MM.1S (cell line): Measurements from ENCODE around the gene C2CD3.

Experiments
- DNase-seq: peaks from one replicate; pipeline ENCODE4 v3.0.0-alpha.2; 2015
- H2AFZ ChIP-seq: fragments of 300-600 bp; sonication (generic); 2 replicates; pipeline ENCODE4 v1.6.0; 2016; ENCODE audit warnings: antibody characterized with exemption, low read length
- H3F3A ChIP-seq: fragments of 300-600 bp; sonication (generic); 2 replicates; pipeline ENCODE4 v1.6.1; 2016; ENCODE audit warnings: mild to moderate bottlenecking, antibody characterized with exemption, low read length, moderate library complexity, mixed read lengths; ENCODE audit not compliant: insufficient read depth
- H3K27ac ChIP-seq: fragments of 300-600 bp; sonication (generic); 2 replicates; pipeline ENCODE4 v1.5.1; 2016; ENCODE audit warnings: mild to moderate bottlenecking, low read length
- H3K27me3 ChIP-seq: fragments of 300-600 bp; sonication (generic); replicated peaks from 2 replicates; pipeline ENCODE4 v1.6.0; 2016; ENCODE audit warnings: low read length; ENCODE audit not compliant: insufficient read depth
- H3K36me3 ChIP-seq: fragments of 300-600 bp; sonication (generic); replicated peaks from 2 replicates; pipeline ENCODE4 v1.6.1; 2016; ENCODE audit warnings: mild to moderate bottlenecking, low read length, mixed read lengths; ENCODE audit not compliant: insufficient read depth
- H3K4me1 ChIP-seq: fragments of 300-600 bp; sonication (generic); 2 replicates; pipeline ENCODE4 v1.6.1; 2016; ENCODE audit warnings: low read length, mixed read lengths
- H3K4me2 ChIP-seq: fragments of 300-600 bp; sonication (generic); 2 replicates; pipeline ENCODE4 v1.6.0; 2016; ENCODE audit warnings: low read depth, low read length
- H3K4me3 ChIP-seq: fragments of 300-600 bp; sonication (generic); 2 replicates; pipeline ENCODE4 v1.5.1; 2016; ENCODE audit warnings: low read length, mixed read lengths
- H3K79me2 ChIP-seq: fragments of 300-600 bp; sonication (generic); 2 replicates; pipeline ENCODE4 v1.6.1; 2016; ENCODE audit warnings: mixed run types, low read length, mixed read lengths
- H3K9ac ChIP-seq: fragments of 300-600 bp; sonication (generic); 2 replicates; pipeline ENCODE4 v1.6.1; 2016; ENCODE audit warnings: low read length, mixed read lengths
- H3K9me2 ChIP-seq: fragments of 300-600 bp; sonication (generic); replicated peaks from 2 replicates; pipeline ENCODE4 v1.6.1; 2016; ENCODE audit warnings: mild to moderate bottlenecking, low read length, mixed read lengths; ENCODE audit not compliant: insufficient read depth
- H3K9me3 ChIP-seq: fragments of 300-600 bp; sonication (generic); replicated peaks from 2 replicates; pipeline ENCODE4 v1.6.1; 2016; ENCODE audit warnings: mild to moderate bottlenecking, low read length, mixed read lengths; ENCODE audit not compliant: insufficient read depth
- H4K20me1 ChIP-seq: fragments of 300-600 bp; sonication (generic); 2 replicates; pipeline ENCODE4 v1.6.1; 2016; ENCODE audit warnings: mild to moderate bottlenecking, low read length, moderate library complexity, mixed read lengths; ENCODE audit not compliant: insufficient read depth
- CTCF ChIP-seq: fragments of 300-600 bp; sonication (generic); IDR thresholded peaks from 2 replicates; pipeline ENCODE4 v1.5.1; 2016; ENCODE audit warnings: antibody characterized with exemption, low read length, mixed read lengths
- EZH2 ChIP-seq: fragments of 300-600 bp; sonication (generic); optimal IDR thresholded peaks from 2 replicates; pipeline ENCODE3; 2017; ENCODE audit warnings: low read depth, mild to moderate bottlenecking, antibody characterized with exemption, low read length, mixed read lengths
- EZH2phosphoT487 ChIP-seq: fragments of 300-600 bp; sonication (generic); IDR thresholded peaks from 2 replicates; pipeline ENCODE4 v1.6.1; 2018; ENCODE audit warnings: antibody characterized with exemption, low read length

C2CD3 gene

DNA sequence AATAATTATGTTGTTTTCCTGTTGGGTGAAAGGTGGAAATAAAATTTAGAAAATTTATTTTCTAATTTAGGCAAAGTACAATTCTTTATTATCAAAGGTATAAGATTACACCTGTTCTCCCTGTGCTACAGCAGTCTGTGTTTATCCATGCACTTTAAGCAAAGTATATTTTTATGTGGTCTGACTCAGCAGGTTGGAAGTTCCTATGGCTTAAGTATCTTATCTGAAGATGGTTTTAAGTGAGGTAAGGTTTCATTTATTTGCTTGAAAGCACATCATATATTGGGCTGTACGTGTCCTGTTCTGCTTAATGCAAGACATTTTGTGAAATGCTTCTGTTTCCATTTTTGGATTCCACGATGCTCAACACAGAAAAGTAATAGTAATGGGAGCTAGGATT, 14.9 kb upstream of the C2CD3 start:
- Histone ChIP-seq H3K27ac (no peak overlapping the region), H3K36me3 (no peaks in the 10 kb centered on the region), H4K20me1 (no peaks in the 10 kb centered on the region), H2AFZ (no peak overlapping the region), H3K27me3 (no peaks in the 10 kb centered on the region), H3K9me2 (no peaks in the 10 kb centered on the region), H3K4me2 (no peak overlapping the region), H3K9ac (no peak overlapping the region), H3K4me1 (0 out of 2 replicates have a peak, but pooled peaks cover 11% of the 10 kb centered on the region), H3F3A (no peaks in the 10 kb centered on the region; the same call in 1 of the 2 replicates), H3K79me2 (0 out of 2 replicates have a peak, but pooled peaks cover 5% of the 10 kb centered on the region), H3K4me3 (no peak overlapping the region), H3K9me3 (no peaks in the 10 kb centered on the region)
- no peak for TF ChIP-seq EZH2phosphoT487
- DNase-seq = no peak

DNA sequence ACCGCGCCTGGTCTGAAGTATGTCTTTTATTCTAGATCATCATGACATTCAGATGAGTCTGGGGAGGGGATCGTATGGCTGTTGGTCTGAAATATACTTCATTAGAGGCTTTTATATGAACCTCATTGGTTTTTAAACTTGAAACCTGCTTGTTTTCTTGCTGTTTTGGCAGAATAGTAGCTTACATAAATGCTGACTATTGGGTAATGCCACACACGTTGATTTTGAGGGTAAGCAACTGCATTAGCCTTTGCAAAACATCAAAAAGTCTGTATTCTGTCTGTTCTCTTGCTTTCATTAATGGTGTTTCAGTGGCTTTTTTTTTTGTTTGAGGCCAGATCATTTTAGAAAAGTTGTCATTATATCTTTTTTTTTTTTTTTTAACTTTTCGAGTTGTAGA, 14.5 kb upstream of the C2CD3 start:
- no peak overlapping the region for H3K4me2 ChIP-seq
- H3K4me1 ChIP-seq = 0 out of 2 replicates have a peak, but pooled peaks cover 11% of the 10 kb centered on the region
- H3K27ac ChIP-seq = no peak overlapping the region
- no peaks in the 10 kb centered on the region for H4K20me1 ChIP-seq
- H3F3A ChIP-seq = no peaks in the 10 kb centered on the region; the same call in 1 of the 2 replicates
- no peak overlapping the region for H3K4me3 ChIP-seq
- no peaks in the 10 kb centered on the region for H3K36me3 ChIP-seq
- H2AFZ ChIP-seq = no peak overlapping the region
- no peaks in the 10 kb centered on the region for H3K27me3 ChIP-seq
- H3K9me3 ChIP-seq = no peaks in the 10 kb centered on the region
- TF ChIP-seq CTCF (no peak), EZH2phosphoT487 (no peak), EZH2 (no peak)
- no peaks in the 10 kb centered on the region for H3K9me2 ChIP-seq
- no peak overlapping the region for H3K9ac ChIP-seq
- H3K79me2 ChIP-seq = 0 out of 2 replicates have a peak, but pooled peaks cover 8% of the 10 kb centered on the region
- DNase-seq = no peak

- Histone ChIP-seq H3K27me3 (no peaks in the 10 kb centered on the region), H3K9me2 (no peaks in the 10 kb centered on the region), H3K79me2 (0 out of 2 replicates have a peak, but pooled peaks cover 7% of the 10 kb centered on the region), H3F3A (no peaks in the 10 kb centered on the region), H4K20me1 (no peaks in the 10 kb centered on the region), H3K27ac (no peak overlapping the region), H3K4me1 (no peaks in the 10 kb centered on the region), H3K9ac (no peak overlapping the region), H2AFZ (no peak overlapping the region), H3K4me2 (no peak overlapping the region), H3K36me3 (no peaks in the 10 kb centered on the region), H3K9me3 (no peaks in the 10 kb centered on the region), H3K4me3 (no peak overlapping the region)
- TF ChIP-seq EZH2phosphoT487 (no peak), CTCF (no peak), EZH2 (no peak)
- DNase-seq = no peak
These were observed 11.8 kb upstream of the C2CD3 start for GRCh38 chr11:74182635-74183034.

DNA sequence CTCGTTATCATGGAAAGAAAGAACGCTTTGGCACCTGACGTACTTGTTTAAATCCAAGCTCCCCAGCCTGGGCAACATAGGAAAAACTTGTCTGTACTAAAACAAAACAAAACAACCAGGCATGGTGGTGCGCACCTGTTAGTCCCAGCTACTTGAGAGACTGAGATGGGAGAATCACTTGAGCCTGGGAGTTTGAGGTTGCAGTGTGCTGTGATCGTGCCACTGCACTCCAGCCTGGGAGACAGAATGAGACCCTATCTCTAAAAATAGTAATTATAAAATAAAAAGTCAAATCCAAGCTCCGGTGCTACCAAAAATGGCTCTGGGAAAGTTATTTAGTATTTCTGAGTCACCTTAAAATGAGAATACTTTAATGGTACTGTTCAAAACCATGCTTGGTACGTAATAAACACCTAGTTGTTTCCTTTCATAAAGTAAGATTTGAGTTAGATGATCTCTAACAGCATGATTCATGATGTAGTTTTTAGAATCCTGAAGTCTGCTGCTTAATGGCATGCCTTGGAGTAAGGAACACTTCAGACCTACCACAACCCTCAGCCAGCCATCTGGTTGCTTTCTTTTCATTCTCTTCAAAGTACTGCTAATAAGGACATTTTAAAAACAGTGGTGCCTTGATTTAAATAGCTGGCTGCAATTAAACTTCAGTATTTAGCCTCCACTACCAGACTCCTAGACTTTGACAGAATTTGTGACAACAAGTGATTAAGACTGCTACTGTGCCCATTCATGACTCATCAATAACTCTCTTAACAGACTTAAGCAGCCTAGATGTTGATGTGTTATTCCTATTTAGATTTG, 8.6 kb upstream of the C2CD3 start:
- H3K4me1 ChIP-seq = no peaks in the 10 kb centered on the region
- no peaks in the 10 kb centered on the region for H4K20me1 ChIP-seq
- H3K27me3 ChIP-seq = no peaks in the 10 kb centered on the region
- no peaks in the 10 kb centered on the region for H3K9me2 ChIP-seq
- H3K9me3 ChIP-seq = no peaks in the 10 kb centered on the region
- 0 out of 2 replicates have a peak, but pooled peaks cover 4% of the 10 kb centered on the region for H3K79me2 ChIP-seq
- H3K4me2 ChIP-seq = no peak overlapping the region
- no peak overlapping the region for H3K9ac ChIP-seq
- H3K27ac ChIP-seq = no peak overlapping the region
- H2AFZ ChIP-seq = no peak overlapping the region
- no peak for TF ChIP-seq EZH2phosphoT487
- no peak for TF ChIP-seq CTCF
- no peak for TF ChIP-seq EZH2
- H3F3A ChIP-seq = no peaks in the 10 kb centered on the region
- no peak overlapping the region for H3K4me3 ChIP-seq
- H3K36me3 ChIP-seq = no peaks in the 10 kb centered on the region
- DNase-seq = no peak
